HepG2 (cell line): ENCODE data around the gene C1orf226. TPM values are rescaled to one million over a fixed set of nuclear protein-coding genes. Genes with fewer than 3 reads are reported as not detected.

Source experiments
- ATAC-seq: fragments of 200-7000 bp; cut with Tn5 transposase; 3 replicates; pipeline ENCODE4 v1.9.1; 2020; ENCODE audit warnings: mild to moderate bottlenecking, moderate library complexity
- BruUV-seq: library from RNA; stranded (reverse); fragments of 400-500 nt; replicated peaks from 2 replicates; lab custom pipeline; 2021; lab: Mats Ljungman, UMichigan
- CTCF ChIA-PET: fragments of 300-600 bp; formaldehyde crosslinking; extraction: SDS; loops from one replicate; lab custom pipeline; 2021; ENCODE audit warnings: low total read pairs, inconsistent platforms, low intra/inter-chr PET ratio; lab: Yijun Ruan, JAX
- POLR2A ChIA-PET: fragments of 350-600 bp; sonication (Branson Sonifier 250); formaldehyde crosslinking; loops from one replicate; lab custom pipeline; 2020; ENCODE audit warnings: antibody characterized with exemption, inconsistent platforms; lab: Yijun Ruan, JAX
- DNase-seq: peaks from one replicate; pipeline ENCODE4 v3.0.0-alpha.2; 2015; ENCODE audit warnings: low spot score
- FAIRE-seq: peaks from 3 replicates; lab custom pipeline; 2011; peaks lifted over from hg19 to GRCh38; lab: Jason Lieb, UNC
- H2AFZ ChIP-seq: one replicate; pipeline ENCODE4 v1.6.1; 2011; ENCODE audit warnings: low read length, inconsistent platforms
- H3K27ac ChIP-seq: fragments of 300-600 bp; 3 replicates; pipeline ENCODE4 v1.8.0; 2011; ENCODE audit warnings: mixed run types, mild to moderate bottlenecking, mixed read lengths, low read length, inconsistent platforms; ENCODE audit not compliant: insufficient read depth; ENCODE audit errors: extremely low read length
- H3K27me3 ChIP-seq, 2 experiments: fragments of 200-600 bp in 1 of 2; 2 replicates in 1 of 2; 3 replicates in 1 of 2; pipeline versions ENCODE4 v1.6.0 to v1.8.0; 2011; ENCODE audit warnings: low read length in 2 of 2, mild to moderate bottlenecking in 2 of 2, moderate library complexity in 2 of 2, inconsistent platforms in 1 of 2; ENCODE audit not compliant: insufficient read depth in 2 of 2, control insufficient read depth in 1 of 2
- H3K36me3 ChIP-seq, 2 experiments: fragments of 200-600 bp in 1 of 2; replicated peaks in 1 of 2; 2 replicates in 1 of 2; 3 replicates in 1 of 2; pipeline versions ENCODE4 v1.5.1 to v1.8.0; 2011; ENCODE audit warnings: low read length in 2 of 2, inconsistent platforms in 1 of 2; ENCODE audit not compliant: insufficient read depth in 2 of 2, control insufficient read depth in 1 of 2
- H3K4me1 ChIP-seq: 2 replicates; pipeline ENCODE4 v1.5.1; 2012; ENCODE audit warnings: low read length, inconsistent platforms; ENCODE audit not compliant: insufficient read depth
- H3K4me2 ChIP-seq: 2 replicates; pipeline ENCODE4 v1.6.0; 2011; ENCODE audit warnings: low read depth, low read length, inconsistent platforms
- H3K4me3 ChIP-seq, 3 experiments: fragments of 200-600 bp in 1 of 3; sonication (generic), shearing (Covaris generic) in 1 of 3; replicated peaks in 1 of 3; 2 replicates each; pipeline ENCODE4 v1.5.1; 2011 to 2016; ENCODE audit warnings: low read length in 3 of 3, inconsistent platforms in 2 of 3, low read depth in 2 of 3, mild to moderate bottlenecking in 2 of 3, control low read depth in 1 of 3, mixed read lengths in 1 of 3; ENCODE audit not compliant: insufficient read depth in 1 of 3
- H3K79me2 ChIP-seq: one replicate; pipeline ENCODE4 v1.6.1; 2011; ENCODE audit warnings: low read length, inconsistent platforms; ENCODE audit not compliant: insufficient read depth
- H3K9ac ChIP-seq: 2 replicates; pipeline ENCODE4 v1.6.0; 2011; ENCODE audit warnings: mild to moderate bottlenecking, low read depth, low read length, inconsistent platforms; ENCODE audit not compliant: insufficient read depth
- H3K9me3 ChIP-seq: 2 replicates; pipeline ENCODE4 v1.5.1; 2012; ENCODE audit warnings: mild to moderate bottlenecking, low read length
- H4K20me1 ChIP-seq: 2 replicates; pipeline ENCODE4 v1.6.0; 2011; ENCODE audit warnings: inconsistent platforms, mild to moderate bottlenecking, low read length, moderate library complexity; ENCODE audit not compliant: insufficient read depth
- JUND ChIP-seq: sonication (generic); formaldehyde crosslinking; IDR thresholded peaks from 2 replicates; pipeline ENCODE4 v1.8.0; 2022; ENCODE audit warnings: mild to moderate bottlenecking, missing genetic modification reagents
- PITX1 ChIP-seq: sonication (generic); formaldehyde crosslinking; IDR thresholded peaks from 2 replicates; pipeline ENCODE4 v1.5.1; 2020; ENCODE audit warnings: mild to moderate bottlenecking, missing genetic modification reagents
- RCOR2 ChIP-seq: IDR thresholded peaks from 2 replicates; pipeline ENCODE4 v1.6.1; 2016; ENCODE audit warnings: missing biosample characterization, missing genetic modification reagents
- ZFX ChIP-seq: sonication (generic); formaldehyde crosslinking; IDR thresholded peaks from 2 replicates; pipeline ENCODE4 v1.4.0; 2020; ENCODE audit warnings: mild to moderate bottlenecking, low read depth, missing genetic modification reagents, moderate library complexity
- WGBS: methylation state at CpG from one replicate; pipeline ENCODE4 v1.1.6; 2017; ENCODE audit warnings: low lambda C conversion rate; 5-methylcytosine and 5-hydroxymethylcytosine counted together
- in situ Hi-C: cut with HindIII; loops from 2 replicates; pipeline ENCODE4 v1.10.0; 2017; ENCODE audit warnings: low pct_unique_long_range_greater_than_20kb; ENCODE audit not compliant: extremely low pct_ligation_motif_present
- intact Hi-C: fragments of 100-400 bp; cut with micrococcal nuclease; formaldehyde crosslinking; loops from one replicate; pipeline ENCODE4 v1.10.0; 2022; ENCODE audit not compliant: unreplicated experiment
- polyA plus RNA-seq, 8 experiments: library from polyadenylated mRNA; depleted of rRNA in 3 of 8; stranded (reverse) in 7 of 8; unstranded in 1 of 8; fragments of >200 nt; fragmentation: Illumina TruSeq in 4 of 8; extraction: Trizol in 4 of 8; gene quantifications; 2 replicates each; pipeline versions ENCODE4 v1.2.1 to v1.2.3, GENCODE V29; 2011 to 2016; ENCODE audit warnings: low read depth in 4 of 8, missing spikeins in 1 of 8, mixed read lengths in 1 of 8; ENCODE audit not compliant: insufficient read depth in 1 of 8
- total RNA-seq, 5 experiments: library from RNA; depleted of rRNA; stranded (reverse); fragments of >200 nt; fragmentation: Illumina TruSeq; extraction: Trizol; gene quantifications; 2 replicates each; pipeline ENCODE4 v1.2.3, GENCODE V29; 2016; ENCODE audit warnings: low read depth in 1 of 5
- TF ChIP-seq, protein P1 (sequence below): sonication (generic); formaldehyde crosslinking; IDR thresholded peaks from 2 replicates; pipeline ENCODE4 v1.4.0; 2020; ENCODE audit warnings: missing genetic modification reagents
- TF ChIP-seq, protein P2 (sequence below): sonication (generic); formaldehyde crosslinking; IDR thresholded peaks from 2 replicates; pipeline ENCODE4 v1.4.0; 2020; ENCODE audit warnings: mild to moderate bottlenecking, missing genetic modification reagents

The C1orf226 gene
- total and polyA plus RNA-seq, 2 of the 13 experiments (the other 11 are each of a cell fraction or from before 2014, with no cell fraction given) = 4.7 to 4.9 TPM

DNA sequence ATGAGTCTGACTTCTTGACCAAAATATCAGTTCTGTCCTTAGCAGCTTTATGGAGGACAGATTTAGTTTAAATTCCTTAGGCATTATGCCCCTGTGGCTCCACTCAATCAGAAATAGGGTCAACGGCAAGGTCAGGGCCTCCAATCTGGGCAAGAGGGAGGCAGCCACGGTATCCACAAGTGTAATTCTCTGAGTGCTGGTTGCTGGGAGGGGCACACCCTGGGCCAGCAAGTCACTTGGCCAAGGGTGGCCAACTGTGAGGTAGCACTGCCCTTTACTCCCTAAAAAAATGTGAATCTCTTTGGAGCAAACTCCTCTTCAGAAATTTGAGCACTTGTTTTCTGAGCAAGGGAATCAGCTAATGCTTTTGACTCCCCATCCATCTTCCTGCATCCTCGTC, 17.7 kb upstream of the C1orf226 start:
- no peaks in the 10 kb centered on the region for H3K4me1 ChIP-seq
- H4K20me1 ChIP-seq = no peaks in the 10 kb centered on the region
- H3K36me3 ChIP-seq = peaks cover 19 to 56% of the 10 kb centered on the region in 2 experiments
- no peak overlapping the region for H3K4me3 ChIP-seq
- WGBS = 100% methylated on average over 2 of the region's 3 CpGs
- DNase-seq (no peak), ATAC-seq (no peak), FAIRE-seq (no peak)
- no peak overlapping the region for H3K27ac ChIP-seq
- no peak overlapping the region for H2AFZ ChIP-seq
- CTCF ChIA-PET = no interaction called here
- no peaks in the 10 kb centered on the region for H3K79me2 ChIP-seq
- no peaks in the 10 kb centered on the region for H3K9me3 ChIP-seq
- POLR2A ChIA-PET = no interaction called here
- in situ Hi-C loops (no loop called here), intact Hi-C loops (no loop called here)
- no peak overlapping the region for H3K9ac ChIP-seq
- H3K4me2 ChIP-seq = no peak overlapping the region
- no peaks in the 10 kb centered on the region for H3K27me3 ChIP-seq
- no TSS peak for BruUV-seq
- TF ChIP-seq ZFX (no peak), JUND (CRISPR knock-in tag) (no peak), RCOR2 (CRISPR knock-in tag) (no peak), PITX1 (CRISPR knock-in tag) (no peak)
- TF ChIP-seq, protein P1, sequence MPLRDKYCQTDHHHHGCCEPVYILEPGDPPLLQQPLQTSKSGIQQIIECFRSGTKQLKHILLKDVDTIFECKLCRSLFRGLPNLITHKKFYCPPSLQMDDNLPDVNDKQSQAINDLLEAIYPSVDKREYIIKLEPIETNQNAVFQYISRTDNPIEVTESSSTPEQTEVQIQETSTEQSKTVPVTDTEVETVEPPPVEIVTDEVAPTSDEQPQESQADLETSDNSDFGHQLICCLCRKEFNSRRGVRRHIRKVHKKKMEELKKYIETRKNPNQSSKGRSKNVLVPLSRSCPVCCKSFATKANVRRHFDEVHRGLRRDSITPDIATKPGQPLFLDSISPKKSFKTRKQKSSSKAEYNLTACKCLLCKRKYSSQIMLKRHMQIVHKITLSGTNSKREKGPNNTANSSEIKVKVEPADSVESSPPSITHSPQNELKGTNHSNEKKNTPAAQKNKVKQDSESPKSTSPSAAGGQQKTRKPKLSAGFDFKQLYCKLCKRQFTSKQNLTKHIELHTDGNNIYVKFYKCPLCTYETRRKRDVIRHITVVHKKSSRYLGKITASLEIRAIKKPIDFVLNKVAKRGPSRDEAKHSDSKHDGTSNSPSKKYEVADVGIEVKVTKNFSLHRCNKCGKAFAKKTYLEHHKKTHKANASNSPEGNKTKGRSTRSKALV (CRISPR knock-in tag) = no peak
- TF ChIP-seq, protein P2, sequence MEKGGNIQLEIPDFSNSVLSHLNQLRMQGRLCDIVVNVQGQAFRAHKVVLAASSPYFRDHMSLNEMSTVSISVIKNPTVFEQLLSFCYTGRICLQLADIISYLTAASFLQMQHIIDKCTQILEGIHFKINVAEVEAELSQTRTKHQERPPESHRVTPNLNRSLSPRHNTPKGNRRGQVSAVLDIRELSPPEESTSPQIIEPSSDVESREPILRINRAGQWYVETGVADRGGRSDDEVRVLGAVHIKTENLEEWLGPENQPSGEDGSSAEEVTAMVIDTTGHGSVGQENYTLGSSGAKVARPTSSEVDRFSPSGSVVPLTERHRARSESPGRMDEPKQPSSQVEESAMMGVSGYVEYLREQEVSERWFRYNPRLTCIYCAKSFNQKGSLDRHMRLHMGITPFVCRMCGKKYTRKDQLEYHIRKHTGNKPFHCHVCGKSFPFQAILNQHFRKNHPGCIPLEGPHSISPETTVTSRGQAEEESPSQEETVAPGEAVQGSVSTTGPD (CRISPR knock-in tag) = no peak
- TF ChIP-seq, all 625 proteins: peak for 0
